ENCODE measurements around the gene OPN5. TPM values are rescaled to one million over a fixed set of nuclear protein-coding genes. Genes with fewer than 3 reads are reported as not detected.

OPN5 gene
- total and polyA plus RNA-seq, 2 experiments from 2014 or later = not detected

GRCh38 chr6:47809873-47810272 lies 28.0 kb downstream of the OPN5 start:
- H3K4me2 ChIP-seq = no peak overlapping the region
- WGBS (ENCODE audit: low lambda C conversion rate, missing lambda C conversion rate) = 90% methylated on average over 8 of the region's 8 CpGs
- H3K27ac ChIP-seq = no peak overlapping the region
- H3K4me1 ChIP-seq (ENCODE audit: insufficient read depth) = no peaks in the 10 kb centered on the region
- no peaks in the 10 kb centered on the region for H3K36me3 ChIP-seq (replicated peaks; ENCODE audit: insufficient read depth, low read depth)
- H3K9me2 ChIP-seq (replicated peaks; ENCODE audit: insufficient read depth) = no peaks in the 10 kb centered on the region
- H3K9me3 ChIP-seq (ENCODE audit: low read depth) = no peaks in the 10 kb centered on the region
- H2AFZ ChIP-seq = no peak overlapping the region
- no peaks in the 10 kb centered on the region for H4K20me1 ChIP-seq (ENCODE audit: insufficient read depth, poor library complexity, severe bottlenecking)
- H3K4me3 ChIP-seq = no peak overlapping the region
- no peak for DNase-seq (ENCODE audit: low spot score)
- no peaks in the 10 kb centered on the region for H3K79me2 ChIP-seq
- TF ChIP-seq EZH2 (IDR thresholded peaks at IDR 0.05; ENCODE audit: borderline replicate concordance) (no peak), EZH2phosphoT487 (IDR thresholded peaks at IDR 0.05; ENCODE audit: low read depth, severe bottlenecking, unreplicated experiment) (no peak), CTCF (IDR thresholded peaks at IDR 0.05; ENCODE audit: poor library complexity) (no peak)
- H3K27me3 ChIP-seq = no peaks in the 10 kb centered on the region

- 81% methylated on average over 3 of the region's 3 CpGs for WGBS (ENCODE audit: low lambda C conversion rate, missing lambda C conversion rate)
- Histone ChIP-seq H3K4me2 (no peak overlapping the region), H3K36me3 (replicated peaks; ENCODE audit: insufficient read depth, low read depth) (no peaks in the 10 kb centered on the region), H3K27ac (no peak overlapping the region), H3K4me1 (ENCODE audit: insufficient read depth) (no peaks in the 10 kb centered on the region), H4K20me1 (ENCODE audit: insufficient read depth, poor library complexity, severe bottlenecking) (no peaks in the 10 kb centered on the region), H3K79me2 (no peaks in the 10 kb centered on the region), H3K4me3 (no peak overlapping the region), H3K9me2 (replicated peaks; ENCODE audit: insufficient read depth) (no peaks in the 10 kb centered on the region), H2AFZ (no peak overlapping the region), H3K9me3 (ENCODE audit: low read depth) (no peaks in the 10 kb centered on the region), H3K27me3 (no peaks in the 10 kb centered on the region)
- DNase-seq (ENCODE audit: low spot score) = no peak
- no peak for TF ChIP-seq EZH2phosphoT487 (IDR thresholded peaks at IDR 0.05; ENCODE audit: low read depth, severe bottlenecking, unreplicated experiment)
- TF ChIP-seq EZH2 (IDR thresholded peaks at IDR 0.05; ENCODE audit: borderline replicate concordance) = no peak
- TF ChIP-seq CTCF (IDR thresholded peaks at IDR 0.05; ENCODE audit: poor library complexity) = no peak
Measured at GRCh38 chr6:47810885-47811284, 29.1 kb downstream of the OPN5 start.

GRCh38 chr6:47811443-47811842 lies 29.6 kb downstream of the OPN5 start:
- Histone ChIP-seq H3K4me3 (no peak overlapping the region), H3K9me2 (replicated peaks; ENCODE audit: insufficient read depth) (no peaks in the 10 kb centered on the region), H3K27me3 (no peaks in the 10 kb centered on the region), H3K4me2 (no peak overlapping the region), H3K27ac (no peak overlapping the region), H3K79me2 (no peaks in the 10 kb centered on the region), H3K36me3 (replicated peaks; ENCODE audit: insufficient read depth, low read depth) (no peaks in the 10 kb centered on the region), H2AFZ (no peak overlapping the region), H4K20me1 (ENCODE audit: insufficient read depth, poor library complexity, severe bottlenecking) (no peaks in the 10 kb centered on the region), H3K9me3 (ENCODE audit: low read depth) (no peaks in the 10 kb centered on the region), H3K4me1 (ENCODE audit: insufficient read depth) (no peaks in the 10 kb centered on the region)
- TF ChIP-seq CTCF (IDR thresholded peaks at IDR 0.05; ENCODE audit: poor library complexity) (no peak), EZH2 (IDR thresholded peaks at IDR 0.05; ENCODE audit: borderline replicate concordance) (no peak), EZH2phosphoT487 (IDR thresholded peaks at IDR 0.05; ENCODE audit: low read depth, severe bottlenecking, unreplicated experiment) (no peak)
- 91% methylated on average over 3 of the region's 3 CpGs for WGBS (ENCODE audit: low lambda C conversion rate, missing lambda C conversion rate)
- DNase-seq (ENCODE audit: low spot score) = no peak

GRCh38 chr6:47817749-47818148 lies 35.9 kb downstream of the OPN5 start:
- Histone ChIP-seq H3K4me3 (no peak overlapping the region), H3K27ac (no peak overlapping the region), H3K36me3 (replicated peaks; ENCODE audit: insufficient read depth, low read depth) (no peaks in the 10 kb centered on the region), H3K27me3 (no peaks in the 10 kb centered on the region), H2AFZ (no peak overlapping the region), H3K4me2 (no peak overlapping the region), H3K9me3 (ENCODE audit: low read depth) (no peaks in the 10 kb centered on the region), H3K4me1 (ENCODE audit: insufficient read depth) (no peaks in the 10 kb centered on the region), H3K79me2 (no peaks in the 10 kb centered on the region), H3K9me2 (replicated peaks; ENCODE audit: insufficient read depth) (no peaks in the 10 kb centered on the region), H4K20me1 (ENCODE audit: insufficient read depth, poor library complexity, severe bottlenecking) (no peaks in the 10 kb centered on the region)
- TF ChIP-seq EZH2phosphoT487 (IDR thresholded peaks at IDR 0.05; ENCODE audit: low read depth, severe bottlenecking, unreplicated experiment) (no peak), CTCF (IDR thresholded peaks at IDR 0.05; ENCODE audit: poor library complexity) (no peak), EZH2 (IDR thresholded peaks at IDR 0.05; ENCODE audit: borderline replicate concordance) (no peak)
- DNase-seq (ENCODE audit: low spot score) = no peak
- WGBS (ENCODE audit: low lambda C conversion rate, missing lambda C conversion rate) = 94% methylated on average over 4 of the region's 4 CpGs
